ENCODE data around the gene ARFGEF2.

The ARFGEF2 gene

GRCh38 chr20:48898896-48899530 lies 22.5 kb upstream of the ARFGEF2 start:
- H3K36me3 ChIP-seq (ENCODE audit: insufficient read depth, low read length), result no peaks in the 10 kb centered on the region
- no peaks in the 10 kb centered on the region for H3K4me1 ChIP-seq (ENCODE audit: insufficient read depth, low read length)
- H3K27ac ChIP-seq (ENCODE audit: low read length), result no peak overlapping the region
- no peak overlapping the region for H2AFZ ChIP-seq (ENCODE audit: low read depth, low read length)
- H4K20me1 ChIP-seq (ENCODE audit: insufficient read depth, low read length), result no peaks in the 10 kb centered on the region; the same call in 1 of the 2 replicates
- DNase-seq (no peak), ATAC-seq (ENCODE audit: insufficient read depth, low read depth) (no peak)
- H3K9me3 ChIP-seq (ENCODE audit: insufficient read depth, low read length, severe bottlenecking), result no peaks in the 10 kb centered on the region
- no peak overlapping the region for H3K4me2 ChIP-seq (ENCODE audit: insufficient read depth, low read length)
- no peaks in the 10 kb centered on the region for H3K79me2 ChIP-seq (ENCODE audit: insufficient read depth, low read length)
- H3K27me3 ChIP-seq (ENCODE audit: insufficient read depth, low read length, poor library complexity), result peaks cover 10% of the 10 kb centered on the region
- no peak overlapping the region for H3K4me3 ChIP-seq (ENCODE audit: low read depth in 1 of 2, low read length in 2 of 2)
- TF ChIP-seq, protein P1, sequence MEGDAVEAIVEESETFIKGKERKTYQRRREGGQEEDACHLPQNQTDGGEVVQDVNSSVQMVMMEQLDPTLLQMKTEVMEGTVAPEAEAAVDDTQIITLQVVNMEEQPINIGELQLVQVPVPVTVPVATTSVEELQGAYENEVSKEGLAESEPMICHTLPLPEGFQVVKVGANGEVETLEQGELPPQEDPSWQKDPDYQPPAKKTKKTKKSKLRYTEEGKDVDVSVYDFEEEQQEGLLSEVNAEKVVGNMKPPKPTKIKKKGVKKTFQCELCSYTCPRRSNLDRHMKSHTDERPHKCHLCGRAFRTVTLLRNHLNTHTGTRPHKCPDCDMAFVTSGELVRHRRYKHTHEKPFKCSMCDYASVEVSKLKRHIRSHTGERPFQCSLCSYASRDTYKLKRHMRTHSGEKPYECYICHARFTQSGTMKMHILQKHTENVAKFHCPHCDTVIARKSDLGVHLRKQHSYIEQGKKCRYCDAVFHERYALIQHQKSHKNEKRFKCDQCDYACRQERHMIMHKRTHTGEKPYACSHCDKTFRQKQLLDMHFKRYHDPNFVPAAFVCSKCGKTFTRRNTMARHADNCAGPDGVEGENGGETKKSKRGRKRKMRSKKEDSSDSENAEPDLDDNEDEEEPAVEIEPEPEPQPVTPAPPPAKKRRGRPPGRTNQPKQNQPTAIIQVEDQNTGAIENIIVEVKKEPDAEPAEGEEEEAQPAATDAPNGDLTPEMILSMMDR (IDR thresholded peaks at IDR 0.05; ENCODE audit: borderline replicate concordance, extremely low read depth, low read length, poor library complexity, severe bottlenecking), result no peak
- no peak for TF ChIP-seq EZH2 (IDR thresholded peaks at IDR 0.05; ENCODE audit: borderline replicate concordance, low read depth, low read length, severe bottlenecking)
- no peak overlapping the region for H3K9ac ChIP-seq (ENCODE audit: low read depth, low read length)

- H2AFZ ChIP-seq (ENCODE audit: low read depth, low read length), result no peak overlapping the region
- ATAC-seq (ENCODE audit: insufficient read depth, low read depth) (no peak), DNase-seq (no peak)
- no peak overlapping the region for H3K9ac ChIP-seq (ENCODE audit: low read depth, low read length)
- H3K4me3 ChIP-seq (ENCODE audit: low read depth in 1 of 2, low read length in 2 of 2), result no peak overlapping the region
- H4K20me1 ChIP-seq (ENCODE audit: insufficient read depth, low read length), result no peaks in the 10 kb centered on the region; the same call in 1 of the 2 replicates
- H3K4me2 ChIP-seq (ENCODE audit: insufficient read depth, low read length), result no peak overlapping the region
- H3K27ac ChIP-seq (ENCODE audit: low read length), result no peak overlapping the region
- H3K36me3 ChIP-seq (ENCODE audit: insufficient read depth, low read length), result no peaks in the 10 kb centered on the region
- TF ChIP-seq, protein P1 (IDR thresholded peaks at IDR 0.05; ENCODE audit: borderline replicate concordance, extremely low read depth, low read length, poor library complexity, severe bottlenecking), result no peak
- TF ChIP-seq EZH2 (IDR thresholded peaks at IDR 0.05; ENCODE audit: borderline replicate concordance, low read depth, low read length, severe bottlenecking), result no peak
- no peaks in the 10 kb centered on the region for H3K4me1 ChIP-seq (ENCODE audit: insufficient read depth, low read length)
- H3K79me2 ChIP-seq (ENCODE audit: insufficient read depth, low read length), result no peaks in the 10 kb centered on the region
- H3K9me3 ChIP-seq (ENCODE audit: insufficient read depth, low read length, severe bottlenecking), result no peaks in the 10 kb centered on the region
- peaks cover 10% of the 10 kb centered on the region for H3K27me3 ChIP-seq (ENCODE audit: insufficient read depth, low read length, poor library complexity)
Observed at GRCh38 chr20:48899881-48900280, 21.6 kb upstream of the ARFGEF2 start.

DNA sequence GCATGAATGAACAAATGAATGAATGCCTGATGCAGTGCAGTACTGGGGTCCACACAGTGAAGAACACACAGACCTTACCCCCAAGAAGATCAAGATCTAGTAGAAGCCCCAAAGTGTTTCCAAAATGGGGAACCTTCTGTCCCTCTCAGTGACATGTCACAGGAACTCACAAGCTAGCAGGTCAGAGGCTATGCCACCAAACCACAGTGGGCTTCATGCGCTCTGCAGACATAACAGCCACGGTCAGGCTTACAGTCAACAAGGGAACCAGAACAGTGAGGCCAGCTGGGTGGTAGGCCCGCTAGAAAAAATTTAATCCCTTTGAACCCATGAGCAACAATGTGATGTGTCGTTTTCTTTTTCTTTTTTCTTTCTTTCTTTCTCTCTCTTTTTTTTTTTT lies 20.2 kb upstream of the ARFGEF2 start:
- no peaks in the 10 kb centered on the region for H3K9me3 ChIP-seq (ENCODE audit: insufficient read depth, low read length, severe bottlenecking)
- H3K27ac ChIP-seq (ENCODE audit: low read length), result no peak overlapping the region
- TF ChIP-seq, protein P1 (IDR thresholded peaks at IDR 0.05; ENCODE audit: borderline replicate concordance, extremely low read depth, low read length, poor library complexity, severe bottlenecking), result no peak
- TF ChIP-seq EZH2 (IDR thresholded peaks at IDR 0.05; ENCODE audit: borderline replicate concordance, low read depth, low read length, severe bottlenecking), result no peak
- H3K27me3 ChIP-seq (ENCODE audit: insufficient read depth, low read length, poor library complexity), result peaks cover 10% of the 10 kb centered on the region
- ATAC-seq (ENCODE audit: insufficient read depth, low read depth) (no peak), DNase-seq (no peak)
- no peak overlapping the region for H3K4me2 ChIP-seq (ENCODE audit: insufficient read depth, low read length)
- H2AFZ ChIP-seq (ENCODE audit: low read depth, low read length), result no peak overlapping the region
- H3K79me2 ChIP-seq (ENCODE audit: insufficient read depth, low read length), result no peaks in the 10 kb centered on the region
- no peaks in the 10 kb centered on the region for H3K36me3 ChIP-seq (ENCODE audit: insufficient read depth, low read length)
- H3K4me1 ChIP-seq (ENCODE audit: insufficient read depth, low read length), result no peaks in the 10 kb centered on the region
- H3K9ac ChIP-seq (ENCODE audit: low read depth, low read length), result no peak overlapping the region
- no peaks in the 10 kb centered on the region; the same call in 1 of the 2 replicates for H4K20me1 ChIP-seq (ENCODE audit: insufficient read depth, low read length)
- no peak overlapping the region for H3K4me3 ChIP-seq (ENCODE audit: low read depth in 1 of 2, low read length in 2 of 2)
